ENCODE data around the gene SGCD.

SGCD gene

GRCh38 chr5:156363861-156364260 lies 36.9 kb downstream of the SGCD start:
- DNase-seq, result no peak

GRCh38 chr5:156366521-156366920 lies 39.6 kb downstream of the SGCD start:
- DNase-seq, result no peak

DNA sequence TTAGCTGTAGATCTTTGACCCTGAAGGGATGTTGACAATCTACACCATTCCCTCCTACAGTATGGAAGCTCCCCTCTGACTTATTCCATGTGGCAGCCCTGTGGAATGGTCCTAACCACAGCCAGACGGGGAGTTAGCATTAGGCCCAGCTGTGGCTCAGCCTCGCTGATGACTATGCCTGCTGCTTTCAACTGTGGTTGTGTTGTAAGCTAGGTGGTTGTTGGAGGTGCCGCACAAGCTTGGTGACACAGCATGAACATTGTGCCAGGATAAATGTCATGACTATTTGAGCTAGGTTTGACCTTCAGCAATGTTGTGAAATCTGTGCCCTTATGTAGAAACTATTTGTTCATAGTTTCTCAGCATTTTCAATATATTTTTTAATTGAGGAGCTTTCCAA lies 40.6 kb downstream of the SGCD start:
- DNase-seq, result no peak

DNA sequence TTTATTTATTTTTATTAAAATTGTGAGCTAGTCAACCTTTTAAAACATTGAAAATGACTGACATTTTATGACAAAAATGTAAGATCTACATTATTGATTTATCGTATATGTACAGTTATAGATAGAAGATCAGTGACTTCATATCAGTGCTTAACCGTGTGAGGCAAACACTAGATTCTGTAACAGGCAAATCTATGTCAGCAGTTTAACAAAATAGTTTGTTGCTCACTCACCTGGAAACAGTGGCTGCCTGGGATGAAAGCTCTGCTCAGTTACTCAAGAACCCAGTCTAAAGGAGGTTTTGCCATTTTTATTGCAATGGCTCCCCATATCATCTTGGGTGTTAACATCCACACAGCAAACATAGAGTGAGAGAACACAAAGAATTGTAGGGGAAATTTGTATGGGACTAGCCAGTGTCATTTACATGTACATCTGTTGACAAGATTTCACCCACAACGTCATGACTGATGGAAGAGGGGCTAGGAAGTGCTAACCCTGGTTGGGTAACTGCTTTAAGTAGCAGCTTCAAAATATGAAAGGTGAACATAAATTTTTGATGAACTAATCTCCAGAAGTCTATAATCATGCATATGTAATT lies 49.0 kb downstream of the SGCD start:
- no peak for DNase-seq

- no peak for DNase-seq
Measured at GRCh38 chr5:156376751-156377150, 49.8 kb downstream of the SGCD start.

DNA sequence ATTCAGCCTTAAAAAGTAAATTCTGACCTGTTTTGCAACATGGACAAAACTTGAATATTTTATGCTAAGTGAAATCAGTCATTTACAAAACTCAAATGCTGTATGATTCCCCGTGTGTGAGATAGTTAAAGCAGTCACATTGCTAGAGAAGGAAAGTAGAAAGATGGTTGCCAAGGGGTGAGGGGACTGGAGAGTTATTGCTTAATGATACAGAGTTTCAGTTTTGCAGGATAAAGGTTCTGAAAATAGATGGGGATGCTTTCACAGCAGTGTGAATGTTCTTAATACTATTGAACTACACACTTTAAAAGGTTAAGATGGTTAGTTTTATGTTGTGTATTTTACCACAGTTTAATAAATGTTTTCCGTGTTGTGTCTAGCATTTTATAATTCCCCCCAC lies 51.2 kb downstream of the SGCD start:
- no peak for DNase-seq

DNA sequence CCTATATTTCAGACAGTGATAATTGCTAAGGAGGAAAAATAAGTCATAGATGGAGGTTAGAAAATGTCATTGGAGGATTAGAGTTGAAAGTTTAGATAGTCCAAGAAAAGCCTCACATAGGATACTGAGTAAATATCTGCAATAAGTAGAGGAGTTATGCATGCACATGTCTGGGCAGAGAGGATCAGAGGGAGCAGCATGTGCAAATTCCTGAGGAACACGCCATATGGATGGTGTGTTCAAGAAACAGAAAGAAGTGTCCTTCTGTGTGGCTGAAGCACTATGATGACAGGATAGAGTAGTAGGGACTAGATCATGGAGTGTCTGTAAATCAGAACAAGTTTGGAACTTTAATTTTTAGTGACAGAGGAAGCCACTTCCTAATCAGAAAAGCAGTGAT lies 52.2 kb downstream of the SGCD start:
- DNase-seq, result no peak

DNA sequence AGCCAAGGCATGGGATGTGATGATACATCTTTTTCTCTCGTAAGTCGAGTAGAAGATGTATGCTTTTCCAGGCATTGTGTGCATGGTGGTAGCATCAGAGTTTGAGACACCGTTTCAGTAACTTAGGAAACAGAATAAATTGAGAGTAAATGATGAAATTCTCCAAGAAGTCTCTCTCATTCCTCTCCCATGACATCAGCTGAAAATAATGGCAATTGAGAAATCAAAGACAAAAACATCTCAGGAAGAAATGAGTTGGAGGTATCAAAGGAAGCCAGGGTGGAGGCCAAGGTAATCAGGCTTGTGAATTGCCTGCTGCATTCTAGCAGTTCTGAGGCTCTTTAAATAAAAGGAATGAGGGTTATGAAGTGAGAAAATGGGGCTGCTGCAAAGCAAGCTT lies 53.9 kb downstream of the SGCD start:
- DNase-seq, result no peak

DNA sequence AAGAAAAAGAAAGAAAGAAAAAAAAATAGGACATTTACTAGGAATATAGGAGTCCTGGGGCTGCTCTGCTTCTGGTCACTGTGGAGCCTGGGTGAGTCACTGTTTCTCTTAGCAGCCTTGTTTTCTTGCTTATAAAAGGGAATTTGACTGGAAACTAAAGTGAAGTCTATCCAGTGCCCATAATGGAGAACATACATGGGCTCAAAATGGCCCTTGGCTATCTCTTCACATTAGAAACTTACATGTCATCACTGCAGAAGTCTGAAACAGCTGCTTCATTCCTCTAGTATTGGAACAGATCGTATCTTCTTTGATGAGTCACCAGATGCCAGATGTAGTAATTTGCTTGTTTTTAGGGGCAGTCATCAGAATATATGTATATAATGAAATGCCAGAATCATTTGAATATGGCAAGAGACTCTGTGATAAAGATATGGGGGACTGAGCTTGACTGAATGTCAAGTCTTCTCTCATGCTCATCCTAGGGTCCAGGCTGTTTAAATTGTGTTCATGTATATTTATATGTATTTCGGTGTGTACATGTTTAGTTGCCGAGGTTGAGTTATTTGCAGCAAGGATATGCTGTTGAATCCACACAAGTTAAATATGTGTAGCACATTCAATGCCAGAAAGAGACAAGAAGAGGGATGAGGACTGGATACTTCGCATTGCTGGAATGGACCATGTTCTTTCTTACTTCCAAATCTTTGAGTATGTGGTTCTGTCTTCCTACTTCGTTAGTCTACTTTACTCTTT lies 56.7 kb downstream of the SGCD start:
- no peak for DNase-seq

DNA sequence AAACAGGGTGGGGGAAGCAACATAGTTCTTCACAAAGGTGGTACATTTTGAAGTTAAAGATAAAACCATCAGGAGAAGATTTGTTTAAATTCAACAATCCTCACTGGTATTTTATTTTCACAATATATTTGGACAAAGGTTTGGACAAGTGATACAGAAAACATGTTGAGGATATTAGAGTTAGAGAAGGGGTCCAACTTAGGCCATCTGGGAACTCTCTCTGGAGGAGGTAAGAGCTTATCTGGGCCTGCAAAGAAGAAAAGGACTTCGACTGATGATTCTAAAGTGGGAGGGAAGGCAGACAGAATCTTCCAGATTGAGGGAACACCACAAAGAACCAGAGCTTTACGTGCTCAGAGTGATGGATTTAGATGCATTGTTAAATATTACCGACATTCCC lies 58.5 kb downstream of the SGCD start:
- no peak for DNase-seq

DNA sequence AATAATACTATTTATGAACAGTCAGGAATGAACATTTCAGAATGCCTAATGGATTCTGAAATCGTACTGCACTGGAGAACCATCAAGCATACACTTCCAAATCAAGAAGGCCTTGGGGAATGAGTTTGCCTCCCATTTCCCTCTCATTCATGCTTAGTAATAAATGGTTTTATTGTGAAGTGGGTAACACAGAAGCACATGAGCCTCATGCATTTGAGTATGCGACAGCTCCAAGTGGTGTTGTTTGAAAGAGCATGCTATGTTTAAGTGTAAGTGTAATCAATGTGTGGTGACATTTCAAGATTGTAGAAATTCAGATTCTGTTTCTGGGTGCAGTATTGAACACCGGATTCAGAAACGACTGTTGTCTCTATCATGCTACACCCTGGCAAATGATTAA lies 60.0 kb downstream of the SGCD start:
- DNase-seq, result no peak

- DNase-seq, result no peak
Measured at GRCh38 chr5:156387391-156387790, 60.4 kb downstream of the SGCD start.

DNA sequence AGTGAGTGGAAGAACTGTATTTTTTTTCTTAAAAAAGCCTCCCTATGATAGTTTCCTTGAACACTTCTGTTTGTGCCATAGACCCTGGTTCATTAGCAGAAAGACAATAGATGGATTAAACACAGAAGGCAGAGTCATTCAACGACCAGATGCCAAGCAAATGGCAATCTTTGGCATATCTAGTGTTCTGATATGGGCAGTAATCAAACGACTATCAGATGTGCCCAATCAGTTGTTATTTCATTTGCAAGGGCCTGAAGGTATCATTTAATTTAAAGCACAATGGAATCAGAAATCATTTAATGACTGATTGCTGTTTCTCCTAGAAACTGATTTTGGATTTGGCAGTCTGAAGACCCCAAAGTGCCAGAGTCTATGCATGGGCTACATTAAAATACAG lies 61.3 kb downstream of the SGCD start:
- no peak for DNase-seq

DNA sequence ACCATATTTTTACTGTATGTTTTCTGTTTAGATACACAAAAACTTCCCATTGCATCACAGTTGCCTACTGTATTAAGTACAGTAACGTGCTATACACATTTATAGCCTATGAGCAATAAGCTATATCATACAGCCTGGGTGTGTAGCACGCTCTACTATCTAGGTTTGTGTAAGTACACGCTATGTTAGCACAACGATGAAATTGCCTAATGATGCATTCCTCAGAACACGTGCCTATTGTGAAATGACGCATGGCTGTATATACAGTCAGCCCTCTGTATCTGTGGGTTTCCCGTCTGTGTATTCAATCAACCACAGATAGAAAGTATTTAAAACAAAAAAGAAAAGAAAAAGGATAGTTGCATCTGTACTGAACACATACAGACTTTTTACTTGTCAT lies 64.2 kb downstream of the SGCD start:
- DNase-seq, result no peak

DNA sequence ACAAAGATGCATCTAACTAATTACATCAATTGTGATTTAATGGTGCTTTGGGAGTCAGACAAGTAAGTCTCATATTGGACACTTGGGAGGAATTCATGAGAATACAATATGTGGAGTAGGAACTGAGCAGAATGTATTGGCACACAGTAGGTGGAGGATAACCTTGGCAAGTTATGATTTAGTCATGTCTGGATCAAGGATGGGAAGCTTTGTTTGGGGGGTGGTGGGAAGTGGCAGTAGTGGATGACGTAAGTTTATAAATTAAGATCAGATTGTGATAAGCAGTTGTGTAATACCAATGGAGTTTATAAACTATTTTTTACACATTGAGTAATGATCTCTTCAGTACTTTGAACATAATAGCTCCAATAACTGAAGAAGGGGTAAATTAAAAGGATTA lies 67.0 kb downstream of the SGCD start:
- DNase-seq, result no peak

DNA sequence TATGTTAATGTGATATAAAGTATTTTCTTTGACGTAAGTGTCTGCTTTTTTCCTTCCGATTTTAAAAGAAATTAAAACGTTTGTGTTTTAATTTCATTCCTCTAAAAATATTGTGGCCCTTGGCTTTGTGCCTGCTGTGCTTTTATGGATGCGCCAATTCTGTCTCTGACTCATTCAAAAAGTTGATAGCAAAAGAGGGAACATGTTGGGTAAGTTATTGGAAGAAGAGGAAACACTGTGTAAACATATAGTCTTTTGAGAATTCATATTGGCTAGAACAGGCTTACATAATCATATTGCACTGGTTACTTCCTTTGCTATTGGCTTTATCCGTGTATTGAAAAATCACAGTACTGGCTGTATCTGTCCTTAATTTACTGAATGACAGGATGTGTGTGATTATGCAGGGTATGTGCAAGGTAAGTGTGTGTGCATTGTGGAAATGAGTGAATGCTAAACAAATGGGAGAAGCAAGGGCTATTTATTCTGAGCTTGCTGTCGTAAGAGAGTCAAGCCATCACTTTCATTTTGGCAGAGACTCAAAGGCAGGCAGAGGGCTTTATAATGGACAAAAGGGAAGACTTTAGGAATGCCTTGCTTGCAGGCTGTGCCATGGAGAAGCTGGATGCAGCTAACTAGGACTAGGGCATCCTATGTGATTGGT lies 67.8 kb downstream of the SGCD start:
- DNase-seq, result no peak

GRCh38 chr5:156395306-156395675 lies 68.3 kb downstream of the SGCD start:
- DNase-seq, result no peak

- DNase-seq, result no peak
Measured at GRCh38 chr5:156396063-156396829, 69.3 kb downstream of the SGCD start.

- no peak for DNase-seq
Measured at GRCh38 chr5:156396830-156397081, 69.8 kb downstream of the SGCD start.

GRCh38 chr5:156399323-156399722 lies 72.4 kb downstream of the SGCD start:
- DNase-seq, result no peak

GRCh38 chr5:156400231-156400986 lies 73.4 kb downstream of the SGCD start:
- no peak for DNase-seq

GRCh38 chr5:156401804-156402203 lies 74.8 kb downstream of the SGCD start:
- no peak for DNase-seq

GRCh38 chr5:156402387-156402921 lies 75.5 kb downstream of the SGCD start:
- DNase-seq, result peak; percentile 42

Measured in activated CD4-positive, CD25-positive, alpha-beta regulatory T cell treated with anti-CD3 and anti-CD28 coated beads, Interleukin-2, amount 50 U/mL, for 72 hours (primary cell).